ENCODE results near the gene TRPM3.

Gene TRPM3

GRCh38 chr9:71127301-71127700, 5.9 kb upstream of the TRPM3 start:
- DNase-seq (ENCODE audit: low spot score), result no peak
- no peak for TF ChIP-seq CTCF (IDR thresholded peaks at IDR 0.05; ENCODE audit: borderline replicate concordance, control extremely low read depth, extremely low read depth, insufficient read depth, missing control alignments)
- in situ Hi-C loops (cut with MboI; ENCODE audit: low sequenced_read_pairs, unreplicated experiment), result no loop called here

- TF ChIP-seq CTCF (IDR thresholded peaks at IDR 0.05; ENCODE audit: borderline replicate concordance, control extremely low read depth, extremely low read depth, insufficient read depth, missing control alignments), result no peak
- in situ Hi-C loops (cut with MboI; ENCODE audit: low sequenced_read_pairs, unreplicated experiment), result no loop called here
Measured at GRCh38 chr9:71122421-71122820, 1.0 kb upstream of the TRPM3 start.

GRCh38 chr9:71122022-71122275, 528 bp upstream of the TRPM3 start:
- no peak for TF ChIP-seq CTCF (IDR thresholded peaks at IDR 0.05; ENCODE audit: borderline replicate concordance, control extremely low read depth, extremely low read depth, insufficient read depth, missing control alignments)
- DNase-seq (ENCODE audit: low spot score), result no peak
- in situ Hi-C loops (cut with MboI; ENCODE audit: low sequenced_read_pairs, unreplicated experiment), result no loop called here

More at GRCh38 chr9:71122421-71122820, 1.0 kb upstream of the TRPM3 start:
- no peak for DNase-seq (ENCODE audit: low spot score)

- in situ Hi-C loops (cut with MboI; ENCODE audit: low sequenced_read_pairs, unreplicated experiment), result no loop called here
- no peak for TF ChIP-seq CTCF (IDR thresholded peaks at IDR 0.05; ENCODE audit: borderline replicate concordance, control extremely low read depth, extremely low read depth, insufficient read depth, missing control alignments)
- DNase-seq (ENCODE audit: low spot score), result no peak
Measured at GRCh38 chr9:71120501-71121247, 747 bp downstream of the TRPM3 start.

GRCh38 chr9:71119746-71120145, 1.7 kb downstream of the TRPM3 start:
- DNase-seq (ENCODE audit: low spot score), result no peak
- TF ChIP-seq CTCF (IDR thresholded peaks at IDR 0.05; ENCODE audit: borderline replicate concordance, control extremely low read depth, extremely low read depth, insufficient read depth, missing control alignments), result no peak
- in situ Hi-C loops (cut with MboI; ENCODE audit: low sequenced_read_pairs, unreplicated experiment), result no loop called here

GRCh38 chr9:71118324-71118723, 3.1 kb downstream of the TRPM3 start:
- in situ Hi-C loops (cut with MboI; ENCODE audit: low sequenced_read_pairs, unreplicated experiment), result no loop called here
- TF ChIP-seq CTCF (IDR thresholded peaks at IDR 0.05; ENCODE audit: borderline replicate concordance, control extremely low read depth, extremely low read depth, insufficient read depth, missing control alignments), result no peak
- DNase-seq (ENCODE audit: low spot score), result no peak

Measured in GM13976 (cell line).